GM21737 (cell line): ENCODE results near the gene AUTS2.
"Not testable (repeated sequence)": the region's sequence is repeated elsewhere in the genome, so short reads cannot be mapped to it uniquely, and the experiment has no call there.

Source experiments
- ATAC-seq: cut with Tn5 transposase; IDR thresholded peaks from one replicate; pipeline ENCODE4 v1.9.1; 2021; ENCODE audit warnings: mild to moderate bottlenecking, moderate library complexity; ENCODE audit not compliant: unreplicated experiment

AUTS2 gene

GRCh38 chr7:69782917-69783684 lies 184.8 kb downstream of the AUTS2 start:
- no peak for ATAC-seq

- not testable (repeated sequence) for ATAC-seq
Measured at GRCh38 chr7:69786130-69786529, 187.9 kb downstream of the AUTS2 start.

- no peak for ATAC-seq
Measured at GRCh38 chr7:69786730-69787395, 188.6 kb downstream of the AUTS2 start.

GRCh38 chr7:69787736-69788431 lies 189.6 kb downstream of the AUTS2 start:
- ATAC-seq, result no peak

GRCh38 chr7:69789563-69789962 lies 191.3 kb downstream of the AUTS2 start:
- ATAC-seq, result no peak

- ATAC-seq, result no peak
Measured at GRCh38 chr7:69790977-69791724, 192.9 kb downstream of the AUTS2 start.

GRCh38 chr7:69791739-69792138 lies 193.5 kb downstream of the AUTS2 start:
- ATAC-seq, result no peak

- no peak for ATAC-seq
Measured at GRCh38 chr7:69795932-69796331, 197.7 kb downstream of the AUTS2 start.

GRCh38 chr7:69796416-69796815 lies 198.1 kb downstream of the AUTS2 start:
- no peak for ATAC-seq

- no peak for ATAC-seq
Measured at GRCh38 chr7:69799048-69799697, 200.9 kb downstream of the AUTS2 start.

- ATAC-seq, result no peak
Measured at GRCh38 chr7:69799990-69800389, 201.7 kb downstream of the AUTS2 start.

- ATAC-seq, result no peak
Measured at GRCh38 chr7:69800495-69800894, 202.2 kb downstream of the AUTS2 start.

GRCh38 chr7:69801729-69802682 lies 203.7 kb downstream of the AUTS2 start:
- no peak for ATAC-seq

GRCh38 chr7:69803699-69804516 lies 205.6 kb downstream of the AUTS2 start:
- ATAC-seq, result peak; percentile 90

- no peak for ATAC-seq
Measured at GRCh38 chr7:69804962-69805361, 206.7 kb downstream of the AUTS2 start.

- no peak for ATAC-seq
Measured at GRCh38 chr7:69808391-69808790, 210.1 kb downstream of the AUTS2 start.

- no peak for ATAC-seq
Measured at GRCh38 chr7:69811476-69812308, 213.4 kb downstream of the AUTS2 start.

GRCh38 chr7:69812756-69813155 lies 214.5 kb downstream of the AUTS2 start:
- no peak for ATAC-seq
